Suprapubic skin (tissue), 3 donors: Measurements from ENCODE around the gene CHAF1A.

Experiments used
- CTCF ChIP-seq, 2 donors: fragments of 200-600 bp in 1 of 2; fragments of 450-650 bp in 1 of 2; sonication (generic) in 1 of 2; IDR thresholded peaks; one replicate each; pipeline ENCODE4 v1.5.1; 2016 to 2019; ENCODE audit warnings: antibody characterized with exemption in 2 of 2, mild to moderate bottlenecking in 1 of 2, moderate library complexity in 1 of 2
- POLR2A ChIP-seq, 2 donors: fragments of 450-650 bp; IDR thresholded peaks; one replicate each; pipeline ENCODE4 v1.6.1; 2017; ENCODE audit warnings: antibody characterized with exemption in 2 of 2, mild to moderate bottlenecking in 2 of 2, moderate library complexity in 2 of 2

GRCh38 chr19:4483385-4483784 is 80.9 kb downstream of the CHAF1A start:
- no peak for TF ChIP-seq CTCF (IDR thresholded peaks at IDR 0.05)
- TF ChIP-seq POLR2A (IDR thresholded peaks at IDR 0.05): no peak
